NCI-H774 (cell line): ENCODE measurements around the gene TRMT1L.
"Not testable (repeated sequence)": the region's sequence is repeated elsewhere in the genome, so short reads cannot be mapped to it uniquely, and the experiment has no call there.

Experiments used
- DNase-seq: peaks from one replicate; lab custom pipeline; 2025; lab: John Stamatoyannopoulos, UW

Gene TRMT1L, protein sequence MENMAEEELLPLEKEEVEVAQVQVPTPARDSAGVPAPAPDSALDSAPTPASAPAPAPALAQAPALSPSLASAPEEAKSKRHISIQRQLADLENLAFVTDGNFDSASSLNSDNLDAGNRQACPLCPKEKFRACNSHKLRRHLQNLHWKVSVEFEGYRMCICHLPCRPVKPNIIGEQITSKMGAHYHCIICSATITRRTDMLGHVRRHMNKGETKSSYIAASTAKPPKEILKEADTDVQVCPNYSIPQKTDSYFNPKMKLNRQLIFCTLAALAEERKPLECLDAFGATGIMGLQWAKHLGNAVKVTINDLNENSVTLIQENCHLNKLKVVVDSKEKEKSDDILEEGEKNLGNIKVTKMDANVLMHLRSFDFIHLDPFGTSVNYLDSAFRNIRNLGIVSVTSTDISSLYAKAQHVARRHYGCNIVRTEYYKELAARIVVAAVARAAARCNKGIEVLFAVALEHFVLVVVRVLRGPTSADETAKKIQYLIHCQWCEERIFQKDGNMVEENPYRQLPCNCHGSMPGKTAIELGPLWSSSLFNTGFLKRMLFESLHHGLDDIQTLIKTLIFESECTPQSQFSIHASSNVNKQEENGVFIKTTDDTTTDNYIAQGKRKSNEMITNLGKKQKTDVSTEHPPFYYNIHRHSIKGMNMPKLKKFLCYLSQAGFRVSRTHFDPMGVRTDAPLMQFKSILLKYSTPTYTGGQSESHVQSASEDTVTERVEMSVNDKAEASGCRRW

DNA sequence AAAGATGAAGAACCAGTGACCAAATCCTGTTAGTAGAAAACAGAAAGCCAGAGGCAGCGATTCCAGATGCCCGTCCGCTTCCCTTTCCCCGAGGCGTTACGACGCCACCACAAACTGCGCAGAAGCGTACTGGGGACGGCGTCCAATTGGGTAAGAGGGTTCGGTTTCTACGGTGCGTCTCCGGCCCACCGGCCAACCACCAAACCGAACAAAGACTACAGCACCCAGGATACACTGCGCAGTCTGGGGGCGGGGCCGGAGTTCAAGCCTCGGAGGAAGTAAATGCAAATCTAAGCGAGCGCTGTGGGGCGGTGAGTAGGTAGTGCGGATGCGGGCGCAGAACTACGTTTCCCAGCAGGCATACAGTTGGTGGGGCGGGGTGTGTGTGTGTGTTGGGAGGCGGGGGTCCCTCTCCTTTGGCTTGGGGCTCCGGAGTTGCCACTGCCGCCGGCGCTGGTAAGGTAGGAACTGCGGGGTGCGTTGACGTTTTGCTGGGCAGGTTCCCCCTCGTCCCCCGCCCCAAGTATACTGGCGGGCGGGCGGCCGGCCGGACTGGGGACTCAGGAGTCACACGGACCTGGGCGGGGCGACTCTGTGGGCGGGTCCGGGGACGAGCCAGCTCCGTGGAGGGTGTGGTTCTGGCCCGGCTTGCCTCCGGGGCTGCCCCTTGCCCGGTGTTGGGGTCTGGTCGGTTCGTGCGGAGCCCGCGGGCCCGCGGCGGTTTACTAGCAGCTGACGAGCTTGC is at the start of gene TRMT1L, which contains the start of gene SWT1:
TRMT1L (minus strand) TSS at position 100 of the 745 bp plus-strand sequence. CDS start 241 bp downstream, outside the sequence.
SWT1 (plus strand) TSS at position 314 of the 745 bp plus-strand sequence. CDS start 3,675 bp downstream, outside the sequence.
- peak; percentile 99 for DNase-seq

DNA sequence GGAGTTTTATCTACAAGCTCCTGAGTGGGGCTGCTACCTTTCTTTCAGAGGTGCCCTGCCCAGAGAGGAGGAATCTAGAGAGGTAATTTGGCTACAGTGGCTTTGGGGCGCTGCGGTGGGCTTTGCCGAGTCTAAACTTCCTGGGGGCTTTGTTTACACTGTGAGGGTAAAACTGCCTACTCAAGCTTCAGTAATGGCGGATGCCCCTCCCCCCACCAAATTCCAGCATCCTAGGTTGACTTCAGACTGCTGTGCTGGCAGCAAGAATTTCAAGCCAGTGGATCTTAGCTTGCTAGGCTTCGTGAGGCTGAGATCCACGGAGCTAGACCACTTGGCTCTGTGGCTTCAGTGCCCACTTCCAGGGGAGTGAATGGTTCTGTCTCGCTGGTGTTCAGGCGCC is 44.1 kb upstream of the TRMT1L start:
- DNase-seq, result no peak

DNA sequence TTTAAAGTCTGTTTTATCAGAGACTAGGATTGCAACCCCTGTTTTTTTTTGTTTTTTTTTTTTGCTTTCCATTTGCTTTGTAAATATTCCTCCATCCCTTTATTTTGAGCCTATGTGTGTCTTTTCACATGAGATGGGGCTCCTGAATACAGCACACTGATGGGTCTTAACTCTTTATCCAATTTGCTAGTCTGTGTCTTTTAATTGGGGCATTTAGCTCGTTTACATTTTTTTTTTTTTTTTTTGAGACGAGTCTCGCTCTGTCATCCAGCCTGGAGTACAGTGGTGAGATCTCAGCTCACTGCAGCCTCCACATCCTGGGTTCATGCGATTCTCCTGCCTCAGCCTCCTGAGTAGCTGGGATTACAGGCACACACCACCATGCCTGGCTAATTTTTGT is 42.0 kb upstream of the TRMT1L start:
- DNase-seq, result not testable (repeated sequence)

DNA sequence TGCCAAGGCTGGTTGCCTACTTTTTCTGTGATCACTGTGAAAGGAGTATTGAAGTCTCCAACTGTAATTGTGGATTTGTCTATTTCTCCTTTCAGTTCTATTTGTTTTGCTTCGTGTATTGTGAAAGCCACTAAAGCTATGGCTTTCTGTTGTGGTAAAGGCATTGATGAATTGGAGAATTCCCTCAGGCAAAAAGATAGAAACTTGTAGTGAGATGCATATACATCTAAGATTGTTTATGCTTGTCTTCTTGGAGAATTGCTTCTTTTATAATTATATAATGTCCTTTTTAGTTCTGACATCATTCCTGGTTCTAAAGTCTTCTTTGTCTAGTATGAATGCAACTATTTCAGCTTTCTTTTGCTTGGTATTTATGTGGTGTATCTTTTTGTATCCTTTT is 37.0 kb upstream of the TRMT1L start:
- no peak for DNase-seq

DNA sequence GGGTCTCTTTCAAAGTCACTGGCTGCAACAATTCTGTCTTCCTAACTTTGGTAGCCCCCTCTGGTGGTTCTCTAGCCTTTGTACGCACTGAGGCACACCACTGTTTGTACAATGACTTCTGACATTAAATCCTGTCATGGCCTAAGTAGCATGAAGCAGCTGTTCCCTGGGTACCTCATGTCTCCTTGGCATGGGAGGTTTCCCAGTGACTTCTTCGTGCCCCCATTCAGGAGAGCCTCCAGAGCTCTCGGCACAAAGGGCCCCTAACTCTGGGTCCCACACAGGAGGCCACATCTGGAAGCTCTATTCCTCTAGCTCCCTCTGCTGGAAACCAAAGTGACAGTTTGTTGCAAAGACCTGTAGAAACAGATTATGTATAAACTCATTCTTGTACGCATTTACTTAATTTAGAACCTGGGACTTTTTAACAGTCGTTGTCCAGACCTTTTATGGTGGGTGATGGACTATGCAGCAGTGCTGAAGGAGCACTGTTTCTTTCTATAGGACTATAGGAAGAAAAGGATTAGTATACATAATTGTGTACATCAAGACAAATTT is 13.6 kb upstream of the TRMT1L start:
- DNase-seq, result peak; percentile 28

DNA sequence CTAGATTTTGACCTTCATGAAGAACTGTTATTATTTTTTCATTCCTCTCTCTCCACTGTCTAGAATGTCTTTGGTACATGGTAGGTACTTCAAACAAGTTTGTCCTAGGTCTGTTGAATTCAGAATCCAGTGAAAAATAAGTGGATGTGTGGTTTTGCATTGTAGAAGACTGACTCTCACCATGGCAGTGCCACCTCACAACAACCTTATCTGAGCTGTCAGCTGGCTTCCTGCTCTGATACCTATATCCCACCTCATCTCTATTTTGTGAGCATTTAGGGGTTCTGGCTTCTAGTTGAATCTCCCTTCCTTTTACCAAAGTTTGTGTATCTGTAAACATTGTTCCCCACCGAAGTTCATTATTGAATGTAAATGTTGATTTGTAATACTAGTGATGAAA is 9.4 kb upstream of the TRMT1L start:
- no peak for DNase-seq

DNA sequence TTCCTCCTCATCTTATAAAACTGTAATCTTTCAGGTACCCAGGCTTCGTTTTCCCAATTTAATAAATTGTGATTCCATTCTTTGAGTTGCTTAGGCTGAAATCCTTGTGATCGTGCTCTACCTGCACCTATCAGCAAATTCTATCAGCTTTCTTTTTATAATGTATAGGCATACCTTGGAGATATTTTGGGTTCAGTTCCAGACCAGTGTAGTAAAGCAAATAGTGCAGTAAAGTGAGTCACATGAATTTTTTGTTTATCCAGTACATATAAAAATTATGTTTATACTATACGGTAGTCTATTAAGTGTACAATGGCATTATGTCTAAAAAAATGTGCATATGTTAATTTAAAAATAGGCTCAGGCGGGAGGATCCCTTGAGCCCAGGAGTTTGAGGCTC is 5.7 kb upstream of the TRMT1L start:
- DNase-seq, result no peak

DNA sequence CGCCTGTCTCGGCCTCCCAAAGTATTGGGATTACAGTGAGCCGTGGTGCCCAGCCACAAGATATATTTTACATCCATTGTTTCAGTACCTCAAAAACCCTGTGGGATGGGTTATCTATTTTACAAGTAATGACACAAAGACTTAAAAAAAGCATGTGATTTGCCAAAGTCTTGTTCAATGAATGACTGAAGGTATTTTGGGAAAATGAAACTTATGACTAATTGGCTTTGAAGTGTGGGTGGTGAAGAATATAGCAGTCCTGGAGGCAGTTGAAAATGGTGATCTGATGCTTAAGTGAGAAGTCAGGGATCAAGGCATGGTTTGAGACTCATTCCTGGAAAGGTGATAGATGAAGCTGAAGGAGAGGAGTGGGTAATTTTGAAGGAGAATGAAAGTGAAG is 3.2 kb upstream of the TRMT1L start:
- no peak for DNase-seq

DNA sequence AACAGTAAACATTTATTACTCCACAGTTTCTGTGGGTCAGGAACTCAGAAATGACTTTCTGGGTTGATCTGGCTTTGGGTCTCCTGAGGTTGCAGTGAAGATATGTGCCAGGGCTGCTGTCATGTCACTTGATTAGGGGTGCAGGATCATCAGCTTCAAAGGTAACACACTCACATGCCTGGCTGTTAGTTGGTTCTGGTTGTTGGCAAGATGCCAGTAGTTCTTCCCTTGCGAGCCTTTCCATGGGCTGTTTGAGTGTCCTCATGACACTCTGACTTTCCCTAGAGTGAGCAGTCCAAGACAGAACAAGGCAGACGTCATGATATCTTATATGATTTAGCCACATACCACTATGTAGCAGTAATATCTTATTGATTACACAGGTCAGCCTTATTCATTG is 2.0 kb upstream of the TRMT1L start:
- DNase-seq, result no peak

DNA sequence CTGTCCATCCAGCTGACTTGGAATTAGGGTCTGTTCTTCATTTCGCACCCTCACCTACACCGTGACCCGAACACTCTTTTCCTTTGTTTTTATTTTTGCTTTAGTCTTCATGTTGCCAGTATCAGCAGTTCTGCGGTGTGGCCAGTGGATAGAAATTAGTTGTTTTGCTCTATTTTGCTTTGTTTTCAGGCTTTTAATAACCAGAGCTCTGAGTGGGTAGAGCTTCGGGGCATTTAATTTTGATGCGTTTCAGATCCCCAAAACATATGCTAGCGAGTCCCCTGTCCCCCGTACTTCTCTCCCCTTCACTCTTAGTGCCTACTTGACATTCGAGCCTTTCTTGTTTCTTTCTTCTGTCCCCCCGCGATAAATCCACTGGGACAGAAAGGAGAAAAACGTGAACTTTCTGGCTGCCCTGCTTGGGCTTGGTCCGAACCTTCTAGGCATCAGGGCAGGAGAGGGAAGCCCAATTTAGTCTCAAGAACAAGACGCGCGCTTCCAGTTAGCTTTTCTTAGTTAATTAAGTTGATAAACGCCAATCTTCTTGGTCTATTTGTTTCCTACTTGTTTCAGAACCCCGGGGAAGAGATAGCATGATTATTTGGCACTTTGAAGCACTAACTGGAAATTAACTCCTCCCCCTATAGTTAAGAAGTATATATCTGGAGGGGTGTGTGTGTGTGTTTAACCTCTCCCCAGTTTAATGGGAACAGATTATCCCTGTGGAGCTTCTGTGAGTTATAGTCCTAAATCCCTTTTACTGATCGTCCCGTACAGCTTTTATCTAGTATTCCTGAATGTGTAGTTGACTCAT is 1.1 kb upstream of the TRMT1L start:
- no peak for DNase-seq

DNA sequence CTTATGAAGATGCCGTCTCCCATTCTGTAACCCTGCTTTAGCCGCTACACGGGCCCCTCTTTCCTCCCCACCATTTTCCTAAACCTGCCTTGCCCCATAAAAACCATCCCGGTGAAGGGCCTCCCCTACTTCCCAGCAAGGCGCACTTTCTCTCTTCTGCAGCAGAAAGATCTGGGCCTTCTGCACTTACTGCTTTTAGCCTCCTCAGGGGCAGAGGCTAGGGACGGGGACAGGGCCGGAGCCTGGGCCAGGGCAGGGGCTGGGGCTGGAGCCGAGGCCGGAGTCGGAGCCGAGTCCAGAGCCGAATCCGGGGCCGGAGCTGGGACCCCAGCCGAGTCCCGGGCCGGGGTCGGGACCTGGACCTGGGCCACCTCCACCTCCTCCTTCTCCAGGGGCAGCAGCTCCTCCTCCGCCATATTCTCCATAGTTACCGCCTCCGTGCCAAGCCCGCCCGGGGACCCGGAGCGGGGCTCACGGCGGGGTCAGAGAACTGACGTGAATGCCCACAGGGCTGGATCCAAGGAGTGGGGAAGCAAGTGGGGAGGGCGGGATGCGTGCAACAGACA is 382 bp downstream of the TRMT1L start:
- peak; percentile 41 for DNase-seq

DNA sequence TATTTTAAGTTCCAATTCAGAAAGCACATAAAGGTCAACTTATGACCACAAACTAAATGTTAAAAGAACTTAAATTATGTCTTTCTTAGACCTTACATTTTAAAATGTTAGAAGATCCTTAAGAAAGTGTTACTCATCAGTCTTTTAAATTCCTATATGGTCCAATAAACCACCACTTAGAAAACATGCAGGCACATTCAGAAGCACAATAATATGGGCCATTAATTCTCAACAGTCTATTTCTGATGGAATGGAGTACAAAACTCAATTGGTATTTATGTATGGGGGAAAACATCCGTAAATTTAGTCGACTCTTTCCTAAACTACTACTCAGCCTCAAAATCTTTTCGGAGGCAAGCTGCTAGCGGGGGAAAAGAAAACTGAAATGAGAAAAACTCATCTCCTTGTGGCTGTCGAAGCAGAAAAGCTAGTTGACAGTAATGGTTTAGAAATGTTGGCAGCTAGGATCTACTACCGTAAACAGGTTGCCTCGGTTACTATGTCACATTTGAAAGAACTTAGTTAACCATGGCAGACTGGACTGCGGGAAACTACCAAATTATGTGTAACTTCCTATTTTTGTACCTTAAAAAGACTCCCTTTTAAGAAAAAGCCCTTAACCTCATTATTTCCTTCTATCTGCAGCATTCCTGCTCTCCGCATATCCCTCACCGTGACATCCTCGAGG is 1.0 kb downstream of the TRMT1L start:
- no peak for DNase-seq

DNA sequence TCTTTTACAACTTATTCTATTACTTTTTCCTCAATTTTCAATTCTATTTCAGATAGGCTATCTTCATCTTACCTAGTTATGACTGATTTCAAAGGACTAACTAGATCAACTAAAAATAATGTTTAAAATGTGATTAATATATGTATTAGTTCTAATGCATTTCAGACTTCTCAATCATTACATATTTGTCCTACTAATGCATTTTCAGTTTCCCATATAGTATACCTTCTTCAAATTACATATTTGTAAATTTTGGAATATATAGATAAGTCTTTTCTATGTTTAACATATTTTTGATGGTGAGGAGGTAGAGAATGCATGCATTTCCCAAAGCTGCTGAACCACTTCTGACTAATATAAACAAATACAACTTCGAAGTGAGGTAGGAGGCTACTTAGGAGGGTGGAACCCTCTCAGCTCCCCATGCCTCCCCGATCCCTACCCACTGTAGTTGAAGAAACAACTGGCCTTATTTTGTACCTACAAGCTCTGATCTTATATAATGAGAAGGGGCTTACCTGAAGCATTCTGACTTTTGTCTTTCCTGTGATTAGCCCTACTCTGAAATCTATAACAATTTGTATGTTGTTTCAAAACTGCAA is 1.7 kb downstream of the TRMT1L start:
- DNase-seq, result no peak

DNA sequence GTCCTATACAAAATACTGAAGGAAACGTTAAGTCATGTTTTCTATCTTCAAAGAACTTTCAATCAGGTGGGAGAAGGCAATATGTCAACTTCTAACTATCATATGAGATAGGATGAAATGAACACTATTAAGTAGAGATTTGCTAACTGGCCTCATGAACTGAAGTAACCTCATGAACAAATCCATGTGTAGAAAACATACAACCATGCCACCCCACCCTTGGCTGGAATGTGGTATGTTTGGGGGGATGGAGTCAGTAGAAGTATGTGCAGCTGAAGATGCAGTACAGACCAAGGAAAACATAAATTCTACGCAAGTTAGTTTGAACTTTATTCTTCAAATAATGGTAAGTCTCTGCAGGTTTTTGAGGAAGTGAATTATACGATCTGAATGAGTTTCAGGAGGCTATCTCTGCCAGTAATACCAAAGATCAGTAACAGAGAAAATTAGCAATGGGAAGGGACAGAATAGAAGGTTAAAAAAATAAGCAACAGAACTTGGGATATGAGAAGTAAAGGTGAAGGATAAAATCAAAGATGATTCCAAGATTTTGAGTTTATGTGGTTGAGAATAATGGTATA is 4.5 kb downstream of the TRMT1L start:
- no peak for DNase-seq

DNA sequence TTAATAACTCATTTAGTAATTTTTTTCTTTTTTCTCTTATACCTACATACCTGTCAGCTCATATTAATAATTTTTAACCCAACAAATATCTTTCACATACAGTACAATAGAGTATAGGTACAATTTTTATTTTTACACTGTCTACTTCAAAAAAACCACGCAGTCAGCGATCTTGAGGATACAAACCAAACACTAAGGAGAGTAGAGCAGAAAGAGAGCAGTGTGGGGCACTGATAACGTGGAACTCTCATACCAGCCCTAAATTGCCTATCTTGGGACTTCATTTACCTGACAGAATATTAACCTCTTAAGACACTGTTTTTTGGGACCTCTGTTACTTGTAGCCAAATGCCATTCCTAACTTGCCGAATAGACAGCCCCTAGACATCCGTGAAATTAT is 5.5 kb downstream of the TRMT1L start:
- no peak for DNase-seq

DNA sequence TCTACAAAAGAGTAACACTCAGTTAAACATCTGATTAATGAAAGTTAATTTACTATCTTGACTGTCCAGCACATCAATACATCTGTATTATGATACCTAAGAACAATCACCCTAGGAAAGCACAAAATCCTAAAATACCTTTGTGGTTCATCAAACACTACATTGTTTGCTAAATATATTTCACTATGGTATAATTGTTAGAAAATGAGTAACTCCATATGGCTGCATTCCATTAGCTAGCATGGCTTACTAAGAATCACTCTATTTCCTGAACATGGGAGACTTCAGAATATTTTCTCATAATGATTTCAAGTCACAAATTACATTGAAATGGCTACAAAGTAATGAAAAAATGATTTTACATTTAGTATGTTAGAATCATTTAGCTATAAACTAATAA is 12.5 kb downstream of the TRMT1L start:
- DNase-seq, result no peak

DNA sequence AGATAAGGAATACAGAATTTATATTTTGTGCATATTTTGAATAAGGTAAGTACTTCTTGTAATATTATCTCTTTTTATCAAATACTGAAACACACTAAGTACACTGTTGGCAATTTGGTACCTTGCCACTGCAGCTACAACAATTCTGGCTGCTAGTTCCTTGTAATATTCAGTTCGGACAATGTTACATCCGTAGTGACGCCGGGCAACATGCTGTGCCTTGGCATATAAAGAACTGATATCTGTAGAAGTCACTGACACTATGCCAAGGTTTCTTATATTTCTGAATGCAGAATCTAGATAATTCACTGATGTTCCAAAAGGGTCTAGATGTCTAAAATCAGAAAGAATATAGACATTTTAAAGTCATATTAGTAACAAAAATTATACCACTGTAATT is 17.5 kb downstream of the TRMT1L start:
- no peak for DNase-seq

DNA sequence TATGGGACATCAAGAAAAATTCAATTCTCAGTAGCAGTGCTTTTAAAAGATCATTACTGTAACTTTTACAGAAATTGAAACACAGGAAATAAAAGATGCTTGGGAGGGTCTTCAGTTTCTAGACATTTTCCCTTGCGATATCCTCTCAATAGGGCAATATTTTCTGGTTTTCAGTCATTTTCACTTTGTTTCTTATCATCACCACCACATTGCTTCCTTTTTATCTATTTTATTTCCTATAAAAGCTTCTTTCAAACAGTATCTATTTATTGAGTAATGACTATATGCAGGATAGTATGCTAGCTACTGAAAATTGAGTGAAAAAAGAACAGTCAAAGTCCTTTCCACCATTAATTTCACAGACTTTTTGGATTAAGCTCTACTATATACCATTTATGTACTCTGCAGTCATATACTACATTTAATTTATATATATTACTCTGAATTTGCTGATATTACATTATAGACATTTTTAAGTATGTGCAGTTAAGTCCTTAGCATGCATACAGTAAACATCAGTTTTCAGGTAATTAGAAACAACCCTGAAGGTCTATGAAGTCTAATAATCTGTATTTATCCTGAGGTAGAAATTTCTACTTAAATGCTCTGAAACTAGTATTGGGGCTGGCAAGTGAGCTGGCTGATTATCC is 18.7 kb downstream of the TRMT1L start:
- no peak for DNase-seq

DNA sequence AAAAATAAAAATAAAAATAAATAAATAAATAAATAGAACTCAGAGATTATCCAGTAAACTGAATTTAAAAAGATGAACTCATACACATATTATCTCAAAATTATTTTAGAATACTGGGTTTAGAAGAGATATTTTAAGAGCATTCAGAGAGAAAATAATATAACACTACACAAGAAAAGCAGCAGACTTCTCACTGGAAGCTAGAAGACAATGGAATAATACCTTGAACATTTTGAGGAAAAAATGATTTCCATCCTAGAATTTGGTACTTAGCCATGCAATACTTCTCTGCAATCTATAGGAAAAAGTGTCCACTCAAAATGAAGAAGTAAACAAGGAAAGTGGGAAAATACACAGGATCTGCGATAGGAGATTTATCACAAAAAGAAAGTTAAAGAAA is 24.2 kb downstream of the TRMT1L start:
- no peak for DNase-seq
